ENCODE results near the gene KCNH1.
"Not testable (repeated sequence)": the region's sequence is repeated elsewhere in the genome, so short reads cannot be mapped to it uniquely, and the experiment has no call there.

Gene KCNH1

GRCh38 chr1:210663730-210664573 lies 470.0 kb downstream of the KCNH1 start:
- intact Hi-C loops (cut with DNase I), result no loop called here
- DNase-seq, result no peak

DNA sequence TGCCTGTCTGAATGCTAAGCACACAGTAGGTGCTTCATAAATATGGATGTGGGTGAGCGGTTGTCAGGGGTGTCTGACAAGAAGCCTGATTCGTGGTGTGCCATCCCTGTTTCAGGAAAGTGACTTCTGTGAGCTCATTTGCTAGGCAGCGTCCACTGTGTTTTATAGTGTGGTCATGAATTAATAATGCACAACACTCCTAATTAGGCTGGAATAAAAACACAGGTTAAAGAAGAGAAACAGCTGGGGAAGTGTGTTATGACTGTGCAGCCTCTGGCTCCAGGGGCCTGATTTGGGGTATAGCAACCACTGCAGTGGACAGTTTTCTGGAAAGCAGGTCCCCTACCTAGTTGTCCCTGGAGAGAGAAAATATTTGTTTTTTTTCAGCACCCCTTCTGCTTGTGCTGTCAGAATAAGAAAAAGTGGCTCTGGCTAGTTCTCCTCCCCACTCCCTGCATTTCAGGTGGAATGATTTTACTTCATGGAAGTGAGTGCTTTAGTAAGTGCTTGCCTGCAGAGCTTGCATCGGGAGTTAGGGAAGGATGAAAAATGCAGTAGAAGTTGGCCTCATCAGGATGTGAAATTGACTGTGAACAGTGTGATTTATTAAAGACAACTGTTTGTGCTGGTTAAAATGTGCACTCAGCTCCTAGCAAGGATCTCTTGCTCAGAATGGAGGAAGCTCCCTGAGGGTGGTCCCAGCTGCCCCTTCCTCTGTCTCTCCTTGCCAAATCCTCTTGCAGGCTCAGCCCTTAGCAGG lies 471.5 kb downstream of the KCNH1 start:
- intact Hi-C loops (cut with DNase I), result no loop called here
- DNase-seq, result no peak

DNA sequence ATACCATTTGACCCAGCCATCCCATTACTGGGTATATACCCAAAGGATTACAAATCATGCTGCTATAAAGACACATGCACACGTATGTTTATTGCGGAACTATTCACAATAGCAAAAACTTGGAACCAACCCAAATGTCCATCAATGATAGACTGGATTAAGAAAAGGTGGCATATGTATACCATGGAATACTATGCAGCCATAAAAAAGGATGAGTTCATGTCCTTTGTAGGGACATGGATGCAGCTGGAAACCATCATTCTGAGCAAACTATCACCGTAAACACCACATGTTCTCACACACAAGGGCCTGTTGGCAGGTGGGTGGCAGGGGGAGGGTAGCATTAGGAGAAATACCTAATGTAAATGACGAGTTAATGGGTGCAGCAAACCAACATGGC lies 472.4 kb downstream of the KCNH1 start:
- intact Hi-C loops (cut with DNase I); DNase-seq: not testable (repeated sequence)

DNA sequence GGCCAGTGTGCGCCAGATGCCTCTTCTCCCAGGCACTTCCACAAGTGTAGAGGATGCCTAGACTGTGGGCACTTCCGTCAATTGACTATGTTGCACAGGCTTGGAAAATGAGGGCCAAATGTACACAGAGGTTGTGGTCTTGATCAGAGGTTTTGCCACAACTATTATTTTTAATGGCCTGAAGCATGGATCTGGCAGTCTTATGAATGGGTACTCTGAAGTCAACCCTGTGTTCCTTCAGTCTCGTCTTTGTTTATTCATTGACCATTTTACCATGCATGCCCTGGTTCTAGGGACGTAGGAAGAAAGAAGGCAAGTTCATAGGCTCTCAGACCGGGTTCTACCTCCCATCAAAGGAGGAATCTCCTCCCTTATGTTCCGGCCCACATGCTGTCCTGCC lies 476.1 kb downstream of the KCNH1 start:
- intact Hi-C loops (cut with DNase I), result no loop called here
- DNase-seq, result no peak

DNA sequence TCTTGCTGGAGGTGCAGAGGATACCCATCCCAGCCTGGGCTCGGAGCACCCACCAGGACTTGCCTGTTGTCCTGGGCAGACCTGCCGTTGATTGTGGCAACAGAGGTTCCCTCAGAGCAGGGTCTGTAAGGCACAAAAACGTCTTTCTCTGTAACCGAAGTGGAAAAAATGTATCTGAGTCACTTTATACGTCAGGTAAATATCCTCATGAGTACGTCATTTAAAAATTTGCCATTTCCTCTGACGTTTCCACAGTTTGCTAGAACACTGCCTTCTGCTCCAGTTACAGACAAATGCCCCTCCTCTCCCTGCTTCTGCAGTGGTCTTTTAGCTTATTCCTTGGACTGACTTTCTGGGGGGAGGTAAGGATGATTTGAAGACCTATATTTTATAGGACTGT lies 478.4 kb downstream of the KCNH1 start:
- intact Hi-C loops (cut with DNase I), result no loop called here
- DNase-seq, result no peak

- intact Hi-C loops (cut with DNase I), result no loop called here
- DNase-seq, result no peak
Observed at GRCh38 chr1:210654176-210654981, 479.6 kb downstream of the KCNH1 start.

- no peak for DNase-seq
- intact Hi-C loops (cut with DNase I), result no loop called here
Observed at GRCh38 chr1:210653771-210654170, 480.2 kb downstream of the KCNH1 start.

DNA sequence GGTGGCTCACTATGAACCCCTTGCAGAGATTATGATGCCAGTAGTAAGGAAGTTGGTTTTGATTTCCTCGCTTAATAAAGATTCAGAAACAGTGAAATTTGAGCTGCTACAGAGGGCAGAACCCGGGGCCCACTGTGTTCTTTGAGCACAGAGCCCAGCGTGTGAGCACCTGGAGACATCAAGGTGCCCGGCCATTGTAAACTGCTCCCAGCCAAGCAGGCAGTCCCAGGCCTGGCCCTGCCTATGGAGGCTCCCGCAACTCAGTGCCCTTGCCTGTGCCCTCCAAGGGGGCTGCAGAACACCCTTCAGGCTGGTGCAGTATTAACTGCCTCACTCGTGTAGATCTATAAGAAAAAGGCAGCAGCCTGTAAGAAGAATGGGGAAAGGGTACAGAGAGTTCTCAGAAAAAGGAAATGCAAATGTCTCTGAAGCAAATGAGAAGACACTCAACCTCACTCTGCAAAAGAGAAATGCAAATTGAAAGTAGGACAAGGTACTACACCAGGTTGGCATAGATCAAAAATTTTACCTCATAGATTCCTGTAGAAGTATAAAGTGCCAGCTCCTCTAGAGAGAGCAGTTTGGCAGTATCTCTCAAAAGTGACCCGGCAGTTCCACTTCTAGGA lies 481.5 kb downstream of the KCNH1 start:
- intact Hi-C loops (cut with DNase I), result no loop called here
- DNase-seq, result no peak

DNA sequence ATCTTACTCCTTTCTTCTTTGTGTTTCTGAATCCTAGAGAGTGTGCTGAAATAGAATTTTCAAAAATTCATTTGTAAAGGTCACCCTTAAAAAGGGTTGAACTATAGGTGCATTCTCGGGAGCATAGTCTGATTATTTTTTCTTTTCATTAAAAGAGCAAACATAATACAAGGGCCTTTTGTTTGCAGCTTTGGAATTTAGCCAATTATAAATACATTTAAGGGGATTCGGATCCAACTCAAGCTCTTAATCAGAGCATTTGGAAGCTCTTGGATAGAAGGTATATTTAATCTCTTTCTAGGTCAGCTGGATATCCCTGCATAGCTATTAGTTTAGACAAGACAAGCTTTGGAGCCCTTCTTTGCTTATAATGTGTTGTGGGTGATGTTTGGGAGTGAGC lies 483.5 kb downstream of the KCNH1 start:
- intact Hi-C loops (cut with DNase I), result no loop called here

DNA sequence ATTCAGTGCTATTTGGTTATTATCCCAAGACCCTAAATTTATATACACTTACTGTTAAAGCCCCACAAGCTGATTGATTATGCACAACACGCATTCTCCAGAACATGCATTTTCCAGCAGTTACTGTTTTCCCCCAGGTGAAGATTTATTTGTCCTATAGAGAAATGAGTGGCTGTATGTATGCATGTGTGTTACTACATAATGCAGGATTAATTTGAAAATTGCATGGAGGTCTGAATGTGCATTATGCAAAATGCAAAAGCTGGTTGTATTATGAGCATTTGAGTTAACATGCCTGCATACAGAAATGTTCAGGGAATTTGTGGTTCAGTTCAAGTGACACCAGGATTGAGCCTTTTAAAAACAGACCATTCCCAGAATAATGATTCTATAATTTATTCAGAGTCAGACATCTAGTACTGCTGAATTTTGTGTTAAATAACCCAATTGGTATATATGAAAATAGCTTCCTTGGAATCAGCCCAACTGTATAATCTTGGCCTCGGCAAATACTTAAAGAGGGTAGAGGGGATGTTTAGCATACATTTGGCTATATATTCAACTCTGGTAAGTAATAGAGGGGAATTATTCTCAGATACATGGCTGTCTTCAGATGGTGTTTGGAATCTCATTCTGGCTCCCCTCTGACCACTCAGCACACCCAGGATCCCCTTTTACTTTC lies 485.2 kb downstream of the KCNH1 start:
- DNase-seq, result no peak
- intact Hi-C loops (cut with DNase I), result no loop called here

More for the DNA sequence above, 483.5 kb downstream of the KCNH1 start:
- no peak for DNase-seq

DNA sequence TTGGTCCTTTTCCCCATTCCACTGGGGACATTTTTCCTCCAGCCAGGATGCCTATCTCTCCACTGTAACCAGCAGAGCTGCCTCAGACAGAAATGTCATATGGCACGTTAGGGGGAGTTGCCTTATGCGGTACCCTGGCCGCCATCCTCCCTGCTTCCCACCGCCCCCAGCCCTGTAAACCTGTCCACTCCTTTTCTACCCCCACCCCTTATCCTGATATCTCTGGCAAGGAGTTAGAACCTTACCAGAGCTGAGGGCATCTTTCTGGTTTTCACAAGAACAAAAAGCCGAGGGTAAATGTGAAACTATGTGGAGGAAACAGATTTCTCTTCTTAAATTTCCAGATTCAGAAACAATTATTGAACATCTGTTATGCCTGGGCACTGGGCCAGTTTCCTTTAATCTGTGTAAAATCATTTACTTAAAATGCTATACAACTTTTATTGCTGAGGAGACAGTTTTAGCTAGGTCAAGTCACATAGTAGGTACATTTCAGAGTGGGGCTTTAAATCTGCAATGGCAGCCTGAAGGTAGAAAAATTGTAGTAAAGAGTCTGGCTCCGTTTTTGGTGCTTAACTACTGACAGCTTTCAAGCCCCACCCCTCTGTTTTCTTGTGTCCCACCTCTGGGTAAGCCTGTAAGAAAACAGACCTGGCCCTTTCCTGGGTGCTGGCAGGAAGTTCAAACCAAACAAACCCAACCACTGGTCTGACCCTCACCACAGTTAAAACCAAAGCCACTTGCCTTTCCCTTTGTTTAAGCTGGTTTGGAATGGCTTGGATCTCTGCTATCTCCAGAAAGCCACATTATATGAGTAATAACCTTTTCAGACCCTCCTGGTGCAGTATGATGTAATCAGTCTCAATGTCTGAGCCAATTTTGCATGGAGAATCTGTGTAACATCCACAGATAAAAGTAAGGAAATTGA lies 486.3 kb downstream of the KCNH1 start:
- intact Hi-C loops (cut with DNase I), result no loop called here
- no peak for DNase-seq

- intact Hi-C loops (cut with DNase I), result no loop called here
- no peak for DNase-seq
Observed at GRCh38 chr1:210646258-210646616, 487.7 kb downstream of the KCNH1 start.

DNA sequence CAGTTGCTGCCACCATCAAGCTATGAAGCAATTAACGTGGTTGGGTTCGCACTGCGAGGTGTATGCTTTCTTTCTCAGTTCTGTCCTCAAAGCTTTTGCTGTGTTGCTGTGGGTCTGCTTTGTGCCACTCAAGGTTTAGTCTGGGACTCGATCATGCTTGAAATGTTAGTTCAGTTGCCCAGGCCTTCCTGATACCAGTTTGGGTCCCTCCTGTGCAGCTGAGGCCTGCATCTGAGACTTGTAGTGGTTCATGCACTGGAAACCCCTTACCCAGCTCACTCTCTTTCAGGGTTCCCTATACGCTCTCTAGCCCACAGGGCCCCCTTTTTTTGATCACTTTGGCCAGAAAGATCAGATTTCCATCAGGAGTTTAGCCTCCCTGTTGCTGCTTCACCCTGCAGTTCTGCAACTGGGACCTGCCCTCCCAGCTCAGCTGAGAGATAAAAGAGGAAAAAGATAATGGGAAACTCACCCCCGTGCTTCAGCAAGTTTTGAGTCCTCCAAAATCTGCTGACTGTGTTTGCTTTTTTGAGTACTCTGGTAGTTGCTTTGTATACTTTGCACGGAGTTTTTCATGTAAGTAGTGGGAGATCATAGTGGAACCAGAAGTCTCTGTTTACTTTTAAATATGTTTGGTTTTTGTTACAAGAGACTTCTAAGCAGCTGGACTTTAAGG lies 488.2 kb downstream of the KCNH1 start:
- no peak for DNase-seq
- intact Hi-C loops (cut with DNase I), result no loop called here

DNA sequence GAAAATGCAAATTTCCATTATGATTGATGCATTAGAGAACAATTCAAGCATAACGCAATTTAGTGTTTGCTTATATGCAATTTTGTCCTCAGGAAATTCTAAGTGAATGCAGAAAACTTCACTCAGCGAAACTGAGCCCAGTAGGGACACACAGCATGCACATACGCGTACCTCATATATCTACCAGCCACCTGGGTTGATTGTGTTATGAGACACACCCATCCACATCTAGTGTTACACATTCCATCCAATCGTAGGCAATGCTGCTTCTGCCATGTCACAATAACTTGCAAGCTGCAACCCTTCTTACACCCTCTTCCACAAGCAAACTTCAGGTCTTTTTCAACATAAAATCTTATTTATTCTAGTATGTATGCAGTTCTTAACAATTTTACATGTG lies 492.4 kb downstream of the KCNH1 start:
- intact Hi-C loops (cut with DNase I), result no loop called here
- DNase-seq, result no peak

DNA sequence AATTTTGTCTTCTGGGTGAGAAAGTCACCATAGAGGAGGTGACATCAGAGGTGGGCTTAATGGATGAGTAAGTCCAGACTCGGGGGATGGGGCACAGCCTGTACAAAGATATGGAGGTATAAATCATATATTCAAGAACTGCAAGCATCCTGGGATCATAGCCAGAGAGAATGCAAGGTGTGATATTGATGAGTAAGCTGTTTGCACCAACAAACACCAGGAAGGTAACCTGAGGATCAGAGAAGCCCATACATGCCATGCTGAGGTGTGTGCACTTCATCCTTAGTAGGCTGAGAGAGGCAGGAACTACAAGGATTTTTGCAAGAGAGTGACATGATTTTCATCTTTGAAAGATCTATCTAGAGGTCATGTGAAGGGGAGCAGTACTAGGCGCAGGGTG lies 498.8 kb downstream of the KCNH1 start:
- no peak for DNase-seq
- intact Hi-C loops (cut with DNase I), result no loop called here

GRCh38 chr1:210633636-210634035 lies 500.3 kb downstream of the KCNH1 start:
- DNase-seq, result peak in 8 of 10 donors; percentile 28 to 94 (median 51)

DNA sequence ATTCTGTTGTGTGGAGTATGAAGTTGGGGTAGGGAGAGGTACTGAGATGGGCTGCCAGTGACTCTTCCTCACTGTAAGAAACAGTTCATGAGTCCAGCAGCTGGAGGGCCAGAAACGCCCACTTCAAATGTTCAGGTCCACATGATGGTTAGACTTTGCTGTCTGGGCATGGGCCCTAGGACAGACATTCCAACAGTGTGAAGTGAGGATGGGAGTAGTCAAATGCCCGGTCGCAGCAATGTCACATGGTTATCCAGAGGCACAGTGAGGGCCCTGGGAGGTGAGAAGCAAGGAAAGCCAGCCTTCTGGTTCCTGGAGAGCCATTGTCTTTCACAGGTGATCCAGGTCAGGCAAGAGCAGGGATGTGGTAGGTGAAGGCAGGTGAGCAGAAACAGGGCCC lies 500.8 kb downstream of the KCNH1 start:
- intact Hi-C loops (cut with DNase I), result no loop called here

More at GRCh38 chr1:210633636-210634035, 500.3 kb downstream of the KCNH1 start:
- intact Hi-C loops (cut with DNase I), result no loop called here

DNA sequence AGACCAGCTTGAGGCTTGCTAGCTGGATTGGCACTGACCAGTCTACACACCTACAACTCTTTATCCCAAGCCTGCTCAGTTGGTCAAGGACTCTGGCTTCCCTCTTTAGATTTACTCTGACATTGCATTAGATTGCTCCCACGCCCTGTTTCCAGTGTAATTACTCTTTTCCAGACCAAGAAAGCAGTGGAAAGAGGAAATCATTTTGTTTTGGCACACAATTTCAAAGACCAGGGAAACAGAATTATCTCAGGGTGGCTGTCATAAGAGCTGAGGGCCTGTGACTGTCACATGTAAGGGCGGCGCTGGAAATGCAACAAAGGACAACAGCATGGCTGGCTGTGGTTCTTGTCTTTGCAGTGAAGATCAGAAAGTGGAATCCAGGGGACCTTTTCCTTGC lies 502.5 kb downstream of the KCNH1 start:
- no peak for DNase-seq
- intact Hi-C loops (cut with DNase I), result no loop called here

More for the DNA sequence above, 500.8 kb downstream of the KCNH1 start:
- no peak for DNase-seq

Measured in posterior cingulate gyrus (tissue), 11 donors.